Body of pancreas (tissue), 4 donors: ENCODE results near the gene TST.

ENCODE experiments used
- POLR2A ChIP-seq, 3 donors: fragments of 450-650 bp; IDR thresholded peaks; one replicate each; pipeline ENCODE4 v1.6.1; 2016; ENCODE audit warnings: antibody characterized with exemption in 3 of 3, mild to moderate bottlenecking in 2 of 3
- TF ChIP-seq, protein P1 (sequence below), 7 experiments: fragments of 450-650 bp in 4 of 7; fragments of 200-600 bp in 3 of 7; sonication (generic) in 3 of 7; IDR thresholded peaks; one replicate each; pipeline ENCODE4 v1.5.1; 2016 to 2019; ENCODE audit warnings: antibody characterized with exemption in 7 of 7

DNA sequence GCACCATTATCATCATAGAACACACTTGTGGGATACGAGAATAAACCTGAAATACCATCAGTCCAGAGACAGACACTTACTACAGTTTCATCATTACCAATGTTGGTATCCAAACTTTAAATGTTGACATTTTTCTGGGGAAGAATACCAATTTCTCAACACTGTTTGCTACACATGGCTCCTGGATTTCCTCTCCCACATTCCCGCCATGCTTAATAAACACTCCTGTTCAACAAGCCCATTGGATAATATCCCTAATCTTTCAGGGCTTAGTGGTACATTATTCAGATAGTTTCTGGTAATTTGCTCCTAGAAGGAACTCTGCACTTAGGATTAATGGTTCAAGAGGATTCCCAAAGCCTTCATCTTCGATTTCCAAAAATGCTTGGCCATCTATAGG, 57.6 kb downstream of the TST start:
- no peak for TF ChIP-seq POLR2A (IDR thresholded peaks at IDR 0.05)
- TF ChIP-seq, protein P1, sequence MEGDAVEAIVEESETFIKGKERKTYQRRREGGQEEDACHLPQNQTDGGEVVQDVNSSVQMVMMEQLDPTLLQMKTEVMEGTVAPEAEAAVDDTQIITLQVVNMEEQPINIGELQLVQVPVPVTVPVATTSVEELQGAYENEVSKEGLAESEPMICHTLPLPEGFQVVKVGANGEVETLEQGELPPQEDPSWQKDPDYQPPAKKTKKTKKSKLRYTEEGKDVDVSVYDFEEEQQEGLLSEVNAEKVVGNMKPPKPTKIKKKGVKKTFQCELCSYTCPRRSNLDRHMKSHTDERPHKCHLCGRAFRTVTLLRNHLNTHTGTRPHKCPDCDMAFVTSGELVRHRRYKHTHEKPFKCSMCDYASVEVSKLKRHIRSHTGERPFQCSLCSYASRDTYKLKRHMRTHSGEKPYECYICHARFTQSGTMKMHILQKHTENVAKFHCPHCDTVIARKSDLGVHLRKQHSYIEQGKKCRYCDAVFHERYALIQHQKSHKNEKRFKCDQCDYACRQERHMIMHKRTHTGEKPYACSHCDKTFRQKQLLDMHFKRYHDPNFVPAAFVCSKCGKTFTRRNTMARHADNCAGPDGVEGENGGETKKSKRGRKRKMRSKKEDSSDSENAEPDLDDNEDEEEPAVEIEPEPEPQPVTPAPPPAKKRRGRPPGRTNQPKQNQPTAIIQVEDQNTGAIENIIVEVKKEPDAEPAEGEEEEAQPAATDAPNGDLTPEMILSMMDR (IDR thresholded peaks at IDR 0.05): no peak
